DND-41 (cell line): ENCODE data around the gene RASL12.
"Not testable (repeated sequence)": the region's sequence is repeated elsewhere in the genome, so short reads cannot be mapped to it uniquely, and the experiment has no call there.

Source experiments
- ATAC-seq: fragments of 200-7000 bp; cut with Tn5 transposase; 3 replicates; pipeline ENCODE4 v1.9.1; 2021; ENCODE audit warnings: low read depth; ENCODE audit not compliant: insufficient read depth
- DNase-seq: peaks from one replicate; pipeline ENCODE4 v3.0.0-alpha.2; 2020
- H2AFZ ChIP-seq: 2 replicates; pipeline ENCODE4 v1.6.0; 2012; ENCODE audit warnings: low read depth, low read length
- H3K27ac ChIP-seq: 2 replicates; pipeline ENCODE4 v1.5.1; 2012; ENCODE audit warnings: low read length, inconsistent platforms
- H3K27me3 ChIP-seq: fragments of 200-600 bp; sonication (generic); 2 replicates; pipeline ENCODE4 v1.6.0; 2012; ENCODE audit warnings: low read length, mild to moderate bottlenecking, inconsistent platforms; ENCODE audit not compliant: insufficient read depth, poor library complexity
- H3K36me3 ChIP-seq: 2 replicates; pipeline ENCODE4 v1.5.1; 2012; ENCODE audit warnings: low read length, inconsistent platforms; ENCODE audit not compliant: insufficient read depth
- H3K4me1 ChIP-seq: 2 replicates; pipeline ENCODE4 v1.5.1; 2012; ENCODE audit warnings: mild to moderate bottlenecking, low read length; ENCODE audit not compliant: insufficient read depth
- H3K4me2 ChIP-seq: 2 replicates; pipeline ENCODE4 v1.6.0; 2012; ENCODE audit warnings: mild to moderate bottlenecking, moderate library complexity, low read length, inconsistent platforms; ENCODE audit not compliant: insufficient read depth
- H3K4me3 ChIP-seq, 2 experiments: fragments of 200-600 bp in 1 of 2; shearing (Covaris generic) in 1 of 2; 2 replicates each; pipeline ENCODE4 v1.5.1; 2012 to 2016; ENCODE audit warnings: inconsistent platforms in 2 of 2, low read length in 2 of 2, mild to moderate bottlenecking in 2 of 2, low read depth in 1 of 2, moderate library complexity in 1 of 2
- H3K79me2 ChIP-seq: 2 replicates; pipeline ENCODE4 v1.6.0; 2012; ENCODE audit warnings: low read length, inconsistent platforms; ENCODE audit not compliant: insufficient read depth
- H3K9ac ChIP-seq: 2 replicates; pipeline ENCODE4 v1.6.0; 2012; ENCODE audit warnings: low read depth, mild to moderate bottlenecking, inconsistent platforms, low read length, moderate library complexity
- H3K9me3 ChIP-seq: 2 replicates; pipeline ENCODE4 v1.5.1; 2012; ENCODE audit warnings: low read length, moderate library complexity, mild to moderate bottlenecking, inconsistent platforms; ENCODE audit not compliant: insufficient read depth, severe bottlenecking
- H4K20me1 ChIP-seq: 2 replicates; pipeline ENCODE4 v1.6.0; 2012; ENCODE audit warnings: low read length; ENCODE audit not compliant: insufficient read depth
- EZH2 ChIP-seq: IDR thresholded peaks from 3 replicates; pipeline ENCODE4 v1.6.1; 2012; ENCODE audit warnings: borderline replicate concordance, low read depth, mild to moderate bottlenecking, moderate library complexity, low read length, inconsistent platforms; ENCODE audit not compliant: severe bottlenecking
- TF ChIP-seq, protein P1 (sequence below): IDR thresholded peaks from 2 replicates; pipeline ENCODE4 v1.5.1; 2012; ENCODE audit warnings: borderline replicate concordance, low read length, moderate library complexity, mild to moderate bottlenecking; ENCODE audit not compliant: poor library complexity, severe bottlenecking; ENCODE audit errors: extremely low read depth

RASL12 gene

DNA sequence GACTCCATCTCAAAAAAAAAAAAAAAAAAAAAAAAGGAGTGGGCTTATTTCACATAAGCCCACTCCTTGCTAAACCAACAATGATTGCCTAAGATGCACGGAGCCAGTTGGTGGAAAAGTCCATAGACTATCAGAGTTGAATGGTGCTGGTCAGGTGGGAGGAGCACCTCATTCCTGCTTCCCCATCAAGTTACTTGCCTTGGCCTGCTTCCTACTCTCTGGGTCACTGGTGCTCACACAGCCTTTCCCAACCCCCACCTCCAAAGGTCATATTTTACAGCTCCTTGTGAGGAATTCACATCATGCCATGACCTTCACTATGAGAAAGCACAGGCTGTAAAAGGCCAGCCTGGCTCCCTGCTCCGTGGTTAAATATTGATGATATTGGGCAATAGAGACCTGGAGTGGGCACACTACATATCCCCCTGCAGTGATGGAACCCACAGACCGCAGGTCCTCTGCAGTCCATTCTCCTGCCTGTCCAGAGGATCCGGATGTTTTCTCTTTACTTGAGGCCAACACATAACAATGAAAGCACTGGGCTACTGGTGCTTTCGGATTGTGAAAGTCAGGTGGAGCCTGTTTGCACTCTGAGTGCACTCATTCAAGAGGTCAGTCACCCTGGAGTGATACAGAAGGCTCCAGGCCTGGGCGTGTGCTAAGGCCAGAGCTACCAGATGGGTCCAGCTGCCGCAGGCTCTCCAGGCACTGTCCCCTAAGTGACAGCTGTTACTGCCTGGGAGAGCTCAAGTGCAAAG lies 22.9 kb downstream of the RASL12 start, which contains the start of gene SLC51B:
Gene SLC51B (plus strand): TSS at position 664 of the 758 bp plus-strand sequence. CDS start 4,618 bp downstream, outside the sequence.
- Histone ChIP-seq H3K4me3 (no peak within 1 kb of the TSS), H3K4me1 (peaks cover 11% of the 10 kb centered on the region), H4K20me1 (no peaks in the 10 kb centered on the region), H3K27ac (no peak within 1 kb of the TSS), H3K27me3 (no peaks in the 10 kb centered on the region), H3K9ac (no peak within 1 kb of the TSS), H3K79me2 (no peaks in the 10 kb centered on the region), H2AFZ (no peak within 1 kb of the TSS), H3K4me2 (no peak within 1 kb of the TSS), H3K9me3 (no peaks in the 10 kb centered on the region), H3K36me3 (no peaks in the 10 kb centered on the region)
- DNase-seq (no peak), ATAC-seq (no peak)
- TF ChIP-seq, protein P1, sequence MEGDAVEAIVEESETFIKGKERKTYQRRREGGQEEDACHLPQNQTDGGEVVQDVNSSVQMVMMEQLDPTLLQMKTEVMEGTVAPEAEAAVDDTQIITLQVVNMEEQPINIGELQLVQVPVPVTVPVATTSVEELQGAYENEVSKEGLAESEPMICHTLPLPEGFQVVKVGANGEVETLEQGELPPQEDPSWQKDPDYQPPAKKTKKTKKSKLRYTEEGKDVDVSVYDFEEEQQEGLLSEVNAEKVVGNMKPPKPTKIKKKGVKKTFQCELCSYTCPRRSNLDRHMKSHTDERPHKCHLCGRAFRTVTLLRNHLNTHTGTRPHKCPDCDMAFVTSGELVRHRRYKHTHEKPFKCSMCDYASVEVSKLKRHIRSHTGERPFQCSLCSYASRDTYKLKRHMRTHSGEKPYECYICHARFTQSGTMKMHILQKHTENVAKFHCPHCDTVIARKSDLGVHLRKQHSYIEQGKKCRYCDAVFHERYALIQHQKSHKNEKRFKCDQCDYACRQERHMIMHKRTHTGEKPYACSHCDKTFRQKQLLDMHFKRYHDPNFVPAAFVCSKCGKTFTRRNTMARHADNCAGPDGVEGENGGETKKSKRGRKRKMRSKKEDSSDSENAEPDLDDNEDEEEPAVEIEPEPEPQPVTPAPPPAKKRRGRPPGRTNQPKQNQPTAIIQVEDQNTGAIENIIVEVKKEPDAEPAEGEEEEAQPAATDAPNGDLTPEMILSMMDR: no peak
- TF ChIP-seq EZH2: no peak

DNA sequence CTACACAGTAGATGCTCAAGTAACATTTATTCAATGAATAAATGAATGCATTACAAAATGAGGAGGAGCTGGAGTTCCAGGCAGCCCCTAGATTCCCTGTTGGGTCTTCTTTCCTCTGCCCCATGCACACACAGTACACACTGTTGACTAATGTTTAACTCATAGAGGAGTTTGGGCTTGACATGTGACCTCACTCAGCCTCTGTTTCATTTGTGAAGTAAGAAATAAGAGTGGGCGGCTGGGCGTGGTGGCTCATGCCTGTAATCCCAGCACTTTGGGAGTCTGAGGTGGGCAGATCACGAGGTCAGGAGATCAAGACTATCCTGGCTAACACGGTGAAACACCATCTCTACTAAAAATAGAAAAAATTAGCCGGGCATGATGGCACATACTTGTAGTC lies 23.6 kb downstream of the RASL12 start:
- H3K4me1 ChIP-seq, H3K27me3 ChIP-seq, H3K36me3 ChIP-seq, H3K27ac ChIP-seq, H4K20me1 ChIP-seq, ATAC-seq, H3K4me3 ChIP-seq, DNase-seq, H3K9me3 ChIP-seq, H3K79me2 ChIP-seq, H2AFZ ChIP-seq, H3K9ac ChIP-seq, H3K4me2 ChIP-seq: not testable (repeated sequence)

DNA sequence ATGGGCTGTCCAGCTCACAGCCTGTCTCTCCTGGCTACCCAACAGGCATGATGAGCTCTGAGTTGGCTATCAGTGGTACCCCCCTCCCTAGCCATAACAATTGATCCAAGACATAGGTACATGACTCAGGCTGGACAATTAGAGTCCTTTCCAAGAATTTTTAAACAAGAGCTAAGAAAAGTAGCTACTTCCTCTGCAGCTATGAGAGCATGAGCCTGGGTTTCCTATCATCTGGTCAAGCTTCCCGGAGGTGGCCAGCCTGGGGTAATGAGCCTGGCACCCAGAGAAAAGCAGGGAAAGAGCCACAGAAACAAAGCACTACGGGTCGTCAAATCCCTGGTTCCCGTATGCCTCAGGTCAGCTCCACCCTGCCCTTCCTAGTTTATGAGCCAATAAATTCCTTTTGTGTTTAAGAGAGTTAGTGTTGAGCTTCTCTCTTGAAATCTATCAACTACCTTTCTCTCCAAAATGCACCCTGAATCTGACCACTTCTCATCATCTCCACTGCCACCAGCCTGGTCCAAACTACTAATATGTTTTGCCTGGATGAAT lies 24.9 kb downstream of the RASL12 start:
- Histone ChIP-seq H3K27ac (no peak overlapping the region), H3K4me2 (no peak overlapping the region), H4K20me1 (no peaks in the 10 kb centered on the region), H3K36me3 (no peaks in the 10 kb centered on the region), H3K27me3 (no peaks in the 10 kb centered on the region), H3K9ac (no peak overlapping the region), H3K4me1 (no peaks in the 10 kb centered on the region), H3K4me3 (no peak overlapping the region), H2AFZ (no peak overlapping the region), H3K79me2 (no peaks in the 10 kb centered on the region), H3K9me3 (no peaks in the 10 kb centered on the region)
- TF ChIP-seq EZH2: no peak
- TF ChIP-seq, protein P1: no peak
- no peak for ATAC-seq
- no peak for DNase-seq

DNA sequence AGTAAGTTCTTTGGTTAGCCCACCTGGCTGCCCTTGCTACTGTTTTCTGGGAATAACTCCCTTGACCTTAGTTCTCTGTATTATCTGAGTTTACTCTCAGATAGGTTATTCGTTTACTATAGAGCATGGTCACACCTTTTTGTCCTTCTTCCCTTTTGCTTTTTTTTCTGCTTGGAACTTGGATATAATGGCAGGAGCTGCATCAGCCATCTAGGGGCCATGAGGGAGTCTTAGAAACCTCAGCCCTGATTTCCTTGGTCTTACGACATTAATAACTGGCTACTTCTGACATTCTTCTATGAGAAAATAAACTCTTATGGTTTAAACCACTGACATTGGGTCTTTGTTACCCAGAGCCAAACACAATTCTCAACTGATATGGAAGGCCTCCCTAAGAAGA lies 26.0 kb downstream of the RASL12 start:
- no peak for TF ChIP-seq EZH2
- TF ChIP-seq, protein P1: no peak
- no peak for ATAC-seq
- H3K9me3 ChIP-seq: no peaks in the 10 kb centered on the region

More for the DNA sequence above, 26.0 kb downstream of the RASL12 start:
- H3K36me3 ChIP-seq: no peaks in the 10 kb centered on the region
- H3K9ac ChIP-seq: no peak overlapping the region
- no peak overlapping the region for H3K4me2 ChIP-seq
- no peaks in the 10 kb centered on the region for H3K79me2 ChIP-seq
- no peaks in the 10 kb centered on the region for H3K4me1 ChIP-seq
- DNase-seq: no peak
- no peak overlapping the region for H3K27ac ChIP-seq
- no peak overlapping the region for H3K4me3 ChIP-seq
- H4K20me1 ChIP-seq: no peaks in the 10 kb centered on the region
- H3K27me3 ChIP-seq: no peaks in the 10 kb centered on the region
- H2AFZ ChIP-seq: no peak overlapping the region
